Lung (tissue), 12 donors: ENCODE data around the gene ASS1. TPM values are rescaled to one million over a fixed set of nuclear protein-coding genes. Genes with fewer than 3 reads are reported as not detected.

Experiments
- ATAC-seq: fragments of 200-7000 bp; cut with Tn5 transposase; one replicate; pipeline ENCODE4 v1.9.1; 2020; ENCODE audit warnings: moderate number of reproducible peaks; ENCODE audit not compliant: insufficient read depth, low FRiP score
- DNase-seq, 3 donors: peaks; one replicate each; pipeline ENCODE4 v3.0.0-alpha.2; 2013 to 2017
- H3K27ac ChIP-seq, 2 donors: one replicate each; pipeline ENCODE4 v1.5.1; 2013; ENCODE audit warnings: mild to moderate bottlenecking in 2 of 2, moderate library complexity in 2 of 2, control low read depth in 1 of 2, inconsistent platforms in 1 of 2, low read depth in 1 of 2, low read length in 1 of 2
- H3K27me3 ChIP-seq, 3 donors: one replicate each; pipeline ENCODE4 v1.5.1; 2013; ENCODE audit warnings: low read length in 2 of 3; ENCODE audit not compliant: control insufficient read depth in 3 of 3, insufficient read depth in 3 of 3
- H3K36me3 ChIP-seq, 4 donors: one replicate each; pipeline ENCODE4 v1.5.1; 2013; ENCODE audit warnings: low read length in 4 of 4, mild to moderate bottlenecking in 1 of 4, moderate library complexity in 1 of 4; ENCODE audit not compliant: control insufficient read depth in 4 of 4, insufficient read depth in 4 of 4
- H3K4me1 ChIP-seq, 5 donors: one replicate each; pipeline ENCODE4 v1.5.1; 2013; ENCODE audit warnings: low read length in 5 of 5, mild to moderate bottlenecking in 2 of 5, moderate library complexity in 1 of 5; ENCODE audit not compliant: control insufficient read depth in 5 of 5, insufficient read depth in 5 of 5
- H3K4me3 ChIP-seq: one replicate; pipeline ENCODE4 v1.5.1; 2013; ENCODE audit warnings: mild to moderate bottlenecking, control low read depth, moderate library complexity
- H3K9ac ChIP-seq, 2 donors: one replicate each; pipeline ENCODE4 v1.5.1; 2013; ENCODE audit warnings: low read length in 2 of 2, control low read depth in 1 of 2; ENCODE audit not compliant: insufficient read depth in 1 of 2
- H3K9me3 ChIP-seq, 4 donors: one replicate each; pipeline ENCODE4 v1.5.1; 2013; ENCODE audit warnings: low read length in 3 of 4, mild to moderate bottlenecking in 1 of 4, moderate library complexity in 1 of 4; ENCODE audit not compliant: control insufficient read depth in 4 of 4, insufficient read depth in 3 of 4
- CTCF ChIP-seq: IDR thresholded peaks from 2 replicates; pipeline ENCODE4 v1.5.1; 2012; ENCODE audit warnings: mild to moderate bottlenecking; ENCODE audit errors: control extremely low read depth, extremely low read depth
- WGBS, 2 donors: extraction: QIAGEN DNeasy Blood & Tissue Kit; methylation state at CpG; one replicate each; pipeline ENCODE4 v1.1.7; 2013; 5-methylcytosine and 5-hydroxymethylcytosine counted together
- polyA plus RNA-seq, 2 donors: library from polyadenylated mRNA; stranded (reverse); fragments of 200-250 nt; gene quantifications; one replicate each; pipeline ENCODE4 v1.2.1, GENCODE V29; 2013
- total RNA-seq, 2 donors: library from RNA; depleted of rRNA in 1 of 2; stranded (reverse); fragments of >200 nt in 1 of 2; gene quantifications; one replicate each; pipeline ENCODE4 v1.2.1, GENCODE V29; 2014 to 2021
- donor health status: control.
- donor health status: control.
- donor health status: Bipolar disorder and iron deficiency.
- donor health status: healthy.
- donor health status: DM: yes; HTN: yes; CAD: no.

Gene ASS1
- total and polyA plus RNA-seq, 4 donors, result 51.2 to 165 (median 112) TPM

- H3K4me1 ChIP-seq, result no peaks in the 10 kb centered on the region
- peaks cover 0 to 4% (median 0%) of the 10 kb centered on the region in 4 donors for H3K9me3 ChIP-seq
- H3K36me3 ChIP-seq, result no peaks in the 10 kb centered on the region
- WGBS, 2 donors, result 67 to 73% methylated on average over 4 of the region's 4 CpGs
- H3K27ac ChIP-seq, result no peak overlapping the region
- no peak overlapping the region for H3K9ac ChIP-seq
- H3K4me3 ChIP-seq, result no peak overlapping the region
- DNase-seq (no peak), ATAC-seq (no peak)
- no peaks in the 10 kb centered on the region for H3K27me3 ChIP-seq
- no peak for TF ChIP-seq CTCF
Measured at GRCh38 chr9:130409246-130409645, 35.5 kb upstream of the ASS1 start.

GRCh38 chr9:130410443-130410842 is 34.3 kb upstream of the ASS1 start:
- ATAC-seq (no peak), DNase-seq (no peak)
- Histone ChIP-seq H3K4me1 (no peaks in the 10 kb centered on the region), H3K36me3 (no peaks in the 10 kb centered on the region), H3K27me3 (no peaks in the 10 kb centered on the region), H3K27ac (no peak overlapping the region), H3K4me3 (no peak overlapping the region), H3K9ac (no peak overlapping the region), H3K9me3 (peaks cover 0 to 4% (median 0%) of the 10 kb centered on the region in 4 donors)
- no peak for TF ChIP-seq CTCF
- 81 to 82% methylated on average over 12 of the region's 12 CpGs for WGBS, 2 donors

- 59 to 61% methylated on average over 3 of the region's 3 CpGs for WGBS, 2 donors
- ATAC-seq (no peak), DNase-seq (peak in 2 of 3 donors; percentile 85 to 91)
- H3K9me3 ChIP-seq, result peaks cover 0 to 4% (median 0%) of the 10 kb centered on the region in 4 donors
- H3K27me3 ChIP-seq, result no peaks in the 10 kb centered on the region
- no peak overlapping the region for H3K4me3 ChIP-seq
- no peak overlapping the region for H3K27ac ChIP-seq
- no peak for TF ChIP-seq CTCF
- H3K36me3 ChIP-seq, result no peaks in the 10 kb centered on the region
- no peak overlapping the region for H3K9ac ChIP-seq
- H3K4me1 ChIP-seq, result no peaks in the 10 kb centered on the region
Measured at GRCh38 chr9:130411566-130411915, 33.2 kb upstream of the ASS1 start.

GRCh38 chr9:130414081-130414731 is 30.6 kb upstream of the ASS1 start:
- H3K9me3 ChIP-seq, result peaks cover 0 to 2% (median 0%) of the 10 kb centered on the region in 4 donors
- no peak for TF ChIP-seq CTCF
- no peaks in the 10 kb centered on the region for H3K36me3 ChIP-seq
- H3K4me1 ChIP-seq, result no peaks in the 10 kb centered on the region
- no peak overlapping the region for H3K4me3 ChIP-seq
- no peak for ATAC-seq
- WGBS, 2 donors, result 90 to 92% methylated on average over 12 of the region's 12 CpGs
- H3K27ac ChIP-seq, result no peak overlapping the region
- no peaks in the 10 kb centered on the region for H3K27me3 ChIP-seq
- DNase-seq, result no peak
- H3K9ac ChIP-seq, result no peak overlapping the region
